Dedifferentiated amniotic fluid mesenchymal stem cell (primary cell): ENCODE data around the gene GPRC5B.
A peak's percentile ranks its signal among the peaks of the same experiment; 100 is the strongest.

Source experiments
- DNase-seq: peaks from one replicate; pipeline ENCODE4 v3.0.0-alpha.2; 2016; ENCODE audit errors: extremely low spot score

GPRC5B gene

DNA sequence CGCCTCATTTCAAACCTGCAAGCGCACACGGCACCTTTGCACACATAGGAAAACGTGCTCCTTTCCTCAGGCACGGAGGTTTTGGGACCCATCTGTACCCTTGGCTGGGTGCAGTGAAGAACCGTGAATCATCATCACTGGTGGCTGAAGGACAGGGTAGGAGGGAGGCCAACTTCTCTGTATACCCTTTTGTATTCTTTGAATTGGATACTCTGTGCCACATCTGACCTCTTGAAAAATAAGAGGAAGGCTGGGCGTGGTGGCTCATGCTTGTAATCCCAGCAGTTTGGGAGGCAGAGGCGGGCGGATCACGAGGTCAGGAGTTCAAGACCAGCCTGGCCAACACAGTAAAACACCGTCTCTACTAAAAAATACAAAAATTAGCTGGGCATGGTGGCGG, 11.7 kb downstream of the GPRC5B start:
- no peak for DNase-seq

DNA sequence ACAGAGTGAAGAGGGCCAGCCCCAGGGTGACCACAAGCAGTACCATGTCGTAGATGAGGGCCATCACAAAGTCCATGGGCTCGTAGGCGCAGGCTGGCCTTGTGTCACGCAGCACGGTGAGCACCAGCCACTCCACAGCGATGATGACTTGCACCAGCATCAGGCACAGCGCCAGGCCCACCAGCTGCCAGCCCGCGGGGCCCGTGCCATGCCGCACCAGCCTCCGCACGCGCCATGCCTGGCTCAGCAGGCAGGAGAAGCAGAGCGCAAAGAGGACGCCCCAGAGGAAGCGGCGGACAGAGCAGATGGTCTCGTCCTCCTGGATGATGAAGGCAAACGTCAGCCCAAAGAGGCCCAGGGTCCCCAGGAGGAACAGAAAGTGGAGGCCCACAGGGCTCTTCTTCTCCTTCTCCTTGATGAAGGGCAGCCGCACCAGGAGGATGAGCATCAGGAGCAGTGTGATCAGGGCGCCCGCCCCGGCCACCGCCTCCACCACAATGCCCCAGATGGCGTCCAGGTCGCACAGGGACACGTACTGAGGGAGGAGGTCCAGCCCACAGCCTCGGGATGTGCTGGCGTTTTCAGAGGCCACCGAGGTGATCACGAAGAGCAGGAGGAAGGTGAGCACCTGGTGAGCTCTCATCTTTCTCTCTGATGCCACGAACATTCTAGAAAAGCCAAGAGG, 12.3 kb downstream of the GPRC5B start:
- DNase-seq = no peak

DNA sequence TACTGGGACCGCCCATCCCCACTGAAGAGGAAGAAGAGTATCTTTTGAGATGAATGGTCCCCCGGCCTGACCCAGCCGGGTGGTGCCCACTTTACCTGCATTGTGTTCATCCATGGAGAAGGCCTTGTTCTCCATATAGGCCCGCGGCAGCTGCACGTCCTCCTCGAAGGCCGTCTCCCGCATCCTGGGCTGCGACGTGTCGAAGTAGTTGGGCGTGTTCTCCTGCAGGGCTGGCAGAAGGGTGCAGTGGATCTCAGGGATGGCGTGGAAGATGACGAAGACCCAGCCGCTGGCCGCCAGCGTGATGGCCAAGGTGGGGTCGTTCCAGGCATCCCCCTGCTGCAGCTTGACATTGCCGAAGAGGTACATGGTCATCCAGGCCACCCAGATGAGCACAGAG, 12.9 kb downstream of the GPRC5B start:
- DNase-seq = no peak

DNA sequence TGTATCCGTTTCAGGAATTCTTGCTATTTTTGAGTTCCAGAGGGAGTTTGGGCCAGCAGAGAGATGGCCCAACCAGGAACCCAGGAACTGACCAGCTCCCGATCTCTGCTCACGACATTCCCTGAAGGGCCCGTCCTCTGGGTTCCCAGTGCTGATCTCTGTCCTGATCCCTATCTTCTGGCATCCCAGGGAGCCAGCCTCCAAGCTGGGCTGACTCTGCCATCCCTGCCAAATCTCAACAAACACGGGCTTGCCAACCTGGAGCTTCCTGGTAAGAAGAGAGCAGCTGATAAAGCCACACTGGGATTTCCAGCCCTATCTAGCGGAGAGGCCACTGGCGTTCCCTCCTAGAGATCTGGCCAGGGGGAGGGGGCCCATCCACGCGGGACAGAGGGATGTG, 16.2 kb downstream of the GPRC5B start:
- DNase-seq = no peak

DNA sequence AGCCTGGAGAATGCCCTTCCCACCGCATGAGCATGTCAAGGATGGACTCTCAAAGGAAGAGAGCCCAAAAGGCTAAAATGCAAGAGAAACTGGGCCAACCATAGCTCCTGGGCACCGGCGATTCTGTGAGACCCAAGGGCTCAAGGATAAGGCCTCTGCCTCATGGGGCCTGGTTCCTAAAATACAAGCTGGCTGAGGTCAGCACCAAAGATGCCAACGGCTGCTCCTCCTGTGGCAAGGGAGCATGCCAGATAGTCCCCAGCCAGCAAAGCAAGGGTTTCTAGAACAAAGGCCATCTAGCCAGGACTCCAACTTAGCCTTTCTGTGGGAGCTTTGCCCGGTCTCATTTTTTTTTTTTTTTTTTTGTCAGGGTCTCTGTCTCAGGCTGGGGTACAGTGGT, 20.1 kb downstream of the GPRC5B start:
- no peak for DNase-seq

DNA sequence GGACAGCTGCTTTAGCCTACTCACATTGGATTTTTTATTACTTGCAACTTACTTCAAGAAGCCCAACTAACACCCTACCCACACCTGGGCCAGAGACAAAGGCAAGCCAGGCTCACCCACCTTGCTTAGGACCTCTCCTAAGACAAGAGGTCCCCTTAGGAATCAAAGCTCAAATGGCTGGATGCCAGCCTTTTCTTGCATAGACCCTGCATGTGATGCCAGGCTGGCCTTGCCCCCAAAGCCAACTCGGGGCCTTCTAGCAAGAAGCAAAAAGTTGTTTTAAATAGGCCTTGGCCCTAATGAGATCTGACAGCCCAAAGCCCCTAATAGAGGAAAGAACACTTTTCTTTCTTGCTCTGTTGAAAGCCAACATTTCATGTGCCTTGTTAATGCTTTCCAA, 20.7 kb downstream of the GPRC5B start:
- no peak for DNase-seq

DNA sequence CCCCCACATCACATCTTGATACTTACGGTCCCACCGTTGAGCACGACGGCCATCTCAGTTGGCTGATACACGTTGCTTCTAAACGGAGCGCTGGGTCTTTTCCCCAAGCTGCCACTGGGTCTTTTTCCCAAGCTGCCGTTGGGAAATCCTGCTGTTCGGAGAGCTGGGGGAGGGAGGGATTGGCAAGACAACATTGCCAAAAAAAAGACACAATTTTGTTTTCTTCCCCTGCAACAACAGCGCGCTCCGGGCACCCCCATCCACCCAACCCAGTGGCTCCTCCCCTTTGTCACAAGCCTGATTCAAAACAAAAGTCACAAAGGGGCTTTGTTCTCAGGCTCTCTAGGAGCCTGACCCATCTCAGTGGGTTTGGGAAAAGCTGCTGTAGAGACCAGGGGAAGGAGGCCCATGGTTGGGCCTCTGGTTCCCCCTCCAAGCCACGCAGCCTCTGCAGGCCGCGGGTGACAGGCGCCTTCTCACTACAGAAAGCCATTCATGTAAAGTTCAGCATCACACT, 22.8 kb downstream of the GPRC5B start:
- no peak for DNase-seq

DNA sequence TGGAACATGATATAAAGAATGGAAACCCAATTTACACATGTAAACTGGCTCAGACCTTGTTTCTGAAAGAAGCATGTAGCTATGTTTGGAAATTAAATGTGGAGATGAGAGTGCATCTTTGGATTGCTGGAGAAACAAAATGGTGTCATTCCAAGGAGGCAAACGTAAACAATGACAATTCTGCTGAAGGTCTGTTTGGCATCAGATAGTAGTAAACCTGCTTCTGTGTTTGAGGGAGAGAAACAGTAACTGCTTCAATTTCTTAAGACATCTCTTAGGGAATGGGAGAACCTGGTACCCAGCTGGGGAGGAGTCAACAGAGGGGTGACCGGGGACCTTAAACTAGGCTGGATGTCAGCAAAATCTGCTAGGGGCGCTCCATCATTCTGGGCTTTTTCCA, 23.5 kb downstream of the GPRC5B start:
- DNase-seq = no peak

DNA sequence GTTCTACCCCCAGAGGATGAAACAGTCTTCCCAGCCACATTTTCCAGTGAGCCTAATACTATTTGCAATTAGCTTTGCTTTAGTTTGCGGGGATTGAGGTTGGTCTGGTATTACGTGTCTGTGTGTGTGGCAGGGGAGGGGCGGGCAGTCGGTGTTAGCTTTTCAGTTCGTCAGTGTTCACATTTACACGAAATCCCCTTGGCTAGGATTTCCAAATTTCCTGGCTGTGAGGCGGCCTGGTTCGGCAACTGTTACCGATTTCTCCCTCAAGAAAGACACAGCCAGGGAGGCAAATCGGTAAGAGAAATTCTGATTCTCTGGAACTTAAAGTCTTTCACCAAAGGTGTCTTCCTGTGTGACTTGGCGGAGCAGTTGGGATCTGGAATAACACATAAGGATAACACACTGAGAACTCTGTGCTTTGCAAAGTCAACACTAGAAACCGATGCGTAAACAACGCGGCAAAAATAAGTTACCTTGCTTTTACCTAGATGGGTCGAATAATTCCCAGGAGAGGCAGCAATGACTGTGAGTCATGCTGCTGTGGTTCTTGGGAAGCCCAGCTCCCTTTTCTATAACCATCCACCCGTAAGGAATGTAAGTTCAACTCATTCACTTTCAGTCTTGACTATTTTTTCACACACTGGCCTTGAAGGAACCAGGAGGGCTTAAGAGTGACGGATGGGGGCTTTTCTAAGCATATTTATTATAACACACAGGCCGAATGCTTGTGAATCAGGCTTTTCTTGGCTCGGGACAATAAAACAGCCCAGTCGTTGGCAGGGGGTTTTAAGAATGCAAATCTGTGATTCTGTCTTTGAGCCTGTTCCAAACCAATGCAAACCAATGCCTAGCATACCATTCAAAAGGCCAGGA, 24.2 kb downstream of the GPRC5B start:
- DNase-seq = peak; percentile 47

DNA sequence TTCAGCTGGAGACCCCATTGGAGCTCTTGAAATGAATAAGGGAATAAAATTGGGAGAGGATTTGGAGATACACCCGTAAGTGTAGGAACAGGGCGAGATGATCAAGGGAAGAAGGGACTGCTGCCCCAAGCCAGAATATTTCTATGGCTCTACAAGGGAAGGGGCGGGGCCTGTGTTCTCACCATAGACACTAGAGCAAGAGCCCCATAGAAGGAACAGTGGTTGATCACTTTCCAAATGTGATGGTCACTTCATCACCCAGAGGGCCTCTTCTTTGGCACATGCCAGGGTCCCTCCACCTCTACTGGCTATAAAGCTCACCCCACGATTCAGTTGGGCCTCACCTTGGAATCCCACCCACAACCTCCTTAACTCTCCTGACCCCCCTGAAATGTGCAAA, 25.0 kb downstream of the GPRC5B start:
- no peak for DNase-seq

DNA sequence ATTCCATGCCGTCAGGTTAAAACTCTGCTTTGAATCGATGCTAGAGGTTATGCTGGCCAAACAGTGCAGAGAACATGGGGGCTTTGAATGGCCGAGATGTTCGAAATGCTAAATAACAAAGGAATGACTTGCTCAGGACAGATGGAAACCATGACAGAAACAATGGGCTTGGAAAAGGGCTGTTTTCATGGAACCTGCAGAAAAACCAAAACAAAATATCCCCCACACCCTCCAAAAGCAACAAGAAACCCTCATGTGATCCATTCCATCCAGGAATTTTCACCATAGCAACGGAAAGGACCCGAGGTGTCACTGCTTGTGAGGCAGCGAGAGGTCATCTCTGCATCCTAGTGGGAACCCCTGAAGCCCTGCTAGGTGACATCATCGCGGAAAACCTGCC, 25.5 kb downstream of the GPRC5B start:
- no peak for DNase-seq

DNA sequence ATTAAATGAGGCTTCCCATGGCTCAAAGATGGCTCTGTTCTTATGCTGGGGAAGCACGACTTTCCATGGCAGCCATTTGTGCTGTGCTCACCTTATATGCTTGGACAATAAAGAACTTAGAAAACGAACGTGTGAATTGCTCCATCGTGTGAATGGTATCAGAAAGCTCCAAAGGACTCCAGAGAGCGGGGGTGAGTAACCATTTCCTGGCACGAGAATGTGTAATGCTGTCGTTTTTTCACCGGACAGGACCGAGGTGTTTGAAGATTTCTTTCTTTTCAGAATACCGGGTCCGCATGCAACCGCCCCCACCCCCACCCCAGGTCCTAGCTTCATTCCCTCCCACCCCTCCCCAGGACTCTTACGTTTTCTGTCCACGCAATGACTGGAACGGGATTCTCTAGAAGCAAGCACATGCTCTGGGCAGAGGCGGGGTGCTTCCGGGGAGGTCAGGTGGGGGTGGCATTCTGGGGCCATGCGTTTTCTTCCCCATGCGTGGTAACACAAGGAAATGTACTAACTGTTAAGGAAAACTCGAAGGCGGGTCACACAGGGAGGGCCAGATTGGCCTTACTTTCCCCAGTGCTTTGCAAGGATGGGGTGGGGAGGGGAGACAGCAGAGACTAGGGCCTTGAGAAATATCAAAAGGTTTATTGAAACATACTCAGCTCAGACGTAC, 26.2 kb downstream of the GPRC5B start:
- DNase-seq = no peak

DNA sequence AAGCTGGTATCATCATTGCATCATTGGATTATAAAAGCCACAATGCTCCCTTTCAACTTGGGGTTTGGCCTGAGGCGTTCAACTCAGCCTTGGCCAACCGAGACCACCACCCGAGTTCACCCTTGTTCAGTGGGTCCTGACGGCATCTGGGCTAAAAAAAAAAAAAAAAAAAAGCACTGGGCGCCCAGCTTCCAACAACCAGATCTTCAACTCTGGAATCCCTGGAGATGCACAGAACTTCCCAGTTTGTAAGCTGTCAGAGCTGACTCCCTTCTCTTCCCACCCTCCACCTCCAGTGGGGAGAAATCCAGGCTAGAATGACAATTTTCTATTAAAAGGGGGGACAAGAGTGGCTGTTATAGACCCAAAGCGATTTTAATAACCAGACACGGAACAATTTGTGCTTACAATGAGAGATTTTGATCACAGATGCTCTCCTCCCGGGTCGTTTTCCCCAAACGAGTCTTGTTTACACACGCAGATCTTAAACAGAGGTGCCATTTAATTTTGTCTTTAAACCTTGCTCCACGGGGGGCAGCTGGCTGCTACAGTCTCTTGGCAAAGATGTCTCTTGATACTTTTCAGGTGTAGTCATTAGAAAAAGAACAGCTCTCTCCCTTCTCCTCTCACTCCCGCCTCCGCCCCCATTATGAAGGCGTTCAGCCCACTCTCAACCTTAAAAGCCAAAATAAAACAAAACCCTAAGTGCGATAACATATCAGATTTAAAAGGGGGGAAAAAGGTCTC, 26.9 kb downstream of the GPRC5B start:
- no peak for DNase-seq

DNA sequence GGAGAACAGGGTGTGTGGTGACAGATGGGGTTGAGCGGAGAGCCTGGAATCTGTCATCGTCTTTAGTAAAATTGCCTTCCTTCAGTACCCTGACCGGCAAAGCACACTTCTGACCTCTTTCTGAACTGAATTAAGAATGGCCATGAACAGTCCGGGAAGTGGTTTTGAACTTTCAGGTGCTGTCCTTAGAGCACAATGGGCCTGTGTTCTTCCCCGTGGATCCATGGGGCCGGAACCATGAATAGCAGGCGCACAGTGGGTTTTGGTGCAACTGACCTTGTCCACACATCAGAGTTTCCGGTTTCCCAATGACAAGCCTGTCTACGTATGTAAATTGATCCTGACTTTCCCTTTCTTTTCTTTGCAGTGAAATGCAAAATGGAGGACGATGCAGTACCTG, 28.5 kb downstream of the GPRC5B start:
- no peak for DNase-seq

DNA sequence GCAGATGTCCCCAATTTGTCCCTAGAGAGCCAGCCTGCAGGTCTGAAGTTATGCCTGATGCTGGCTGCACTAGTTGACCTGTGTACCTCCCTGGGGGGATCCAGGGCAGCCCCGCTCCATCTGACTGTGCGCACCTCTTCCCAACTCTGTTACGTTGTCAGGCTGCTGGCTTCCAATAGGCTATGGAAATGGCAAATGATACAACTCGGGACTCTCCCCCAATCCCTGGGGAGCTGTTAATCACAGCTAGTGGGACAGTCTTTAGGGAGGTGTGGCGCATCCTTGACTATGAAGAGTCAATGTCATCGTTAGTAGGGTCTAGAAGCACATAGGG, 30.1 kb downstream of the GPRC5B start:
- no peak for DNase-seq

DNA sequence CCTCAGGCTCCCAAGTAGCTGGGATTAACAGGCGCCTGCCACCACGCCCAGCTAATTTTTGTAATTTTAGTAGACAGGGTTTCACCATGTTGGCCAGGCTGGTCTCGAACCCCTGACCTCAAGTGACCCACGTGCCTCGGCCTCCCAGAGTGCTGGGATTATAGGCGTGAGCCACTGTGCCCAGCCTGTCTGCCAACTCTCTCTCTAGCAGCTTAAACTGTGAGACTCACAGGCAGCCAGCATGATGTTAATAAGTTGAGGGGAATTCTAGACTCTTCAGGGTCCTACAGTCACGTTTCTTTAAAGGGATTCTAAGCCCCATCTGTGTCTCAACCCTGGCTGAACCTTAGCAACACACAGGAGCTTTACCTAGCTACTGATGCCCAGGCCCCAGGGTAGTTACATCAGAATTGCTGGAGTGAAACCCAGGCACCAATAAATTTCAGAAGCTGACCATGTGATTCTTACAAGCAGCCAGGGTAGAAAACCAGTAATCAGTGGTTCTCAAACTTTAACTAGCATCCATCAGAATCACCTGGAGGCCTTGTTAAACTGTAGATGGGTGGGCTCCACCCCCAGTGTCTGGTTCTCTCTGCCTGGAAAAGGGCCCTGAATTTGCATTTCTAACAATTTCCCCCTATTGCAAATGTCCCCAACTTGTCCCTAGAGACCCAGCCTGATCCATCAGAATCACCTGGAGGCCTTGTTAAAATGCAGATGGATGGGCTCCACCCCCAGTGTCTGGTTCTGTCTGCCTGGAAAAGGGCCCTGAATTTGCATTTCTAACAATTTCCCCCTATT, 30.7 kb downstream of the GPRC5B start:
- DNase-seq = no peak

DNA sequence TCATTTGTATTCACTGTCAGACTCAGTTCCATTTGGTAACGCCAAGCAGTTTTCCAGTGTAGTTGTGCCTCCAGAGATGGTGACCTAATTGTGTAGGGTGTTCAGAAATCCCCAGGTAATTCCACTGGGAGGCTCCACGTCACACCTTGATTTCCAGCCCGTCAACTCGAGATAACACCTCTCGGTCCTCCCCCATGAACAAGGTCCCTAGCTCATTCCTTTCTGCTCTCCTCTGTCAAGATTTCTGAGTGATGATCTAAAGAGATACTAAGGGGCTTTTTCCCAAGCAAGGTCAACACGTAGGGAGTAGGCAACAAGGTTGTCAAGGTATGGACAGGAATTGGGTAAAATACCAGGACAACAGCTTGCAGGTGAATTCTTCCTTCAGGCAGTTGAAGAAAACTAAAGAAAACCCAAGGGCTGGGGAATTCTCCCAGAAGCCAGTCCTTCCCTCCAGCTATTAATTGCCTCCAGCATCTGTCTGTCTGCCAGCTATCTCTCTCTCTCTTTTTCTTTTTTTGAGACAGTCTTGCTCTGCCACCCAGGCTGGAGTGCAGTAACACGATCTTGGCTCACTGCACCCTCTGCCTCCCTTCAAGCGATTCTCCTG, 31.4 kb downstream of the GPRC5B start:
- DNase-seq = no peak

DNA sequence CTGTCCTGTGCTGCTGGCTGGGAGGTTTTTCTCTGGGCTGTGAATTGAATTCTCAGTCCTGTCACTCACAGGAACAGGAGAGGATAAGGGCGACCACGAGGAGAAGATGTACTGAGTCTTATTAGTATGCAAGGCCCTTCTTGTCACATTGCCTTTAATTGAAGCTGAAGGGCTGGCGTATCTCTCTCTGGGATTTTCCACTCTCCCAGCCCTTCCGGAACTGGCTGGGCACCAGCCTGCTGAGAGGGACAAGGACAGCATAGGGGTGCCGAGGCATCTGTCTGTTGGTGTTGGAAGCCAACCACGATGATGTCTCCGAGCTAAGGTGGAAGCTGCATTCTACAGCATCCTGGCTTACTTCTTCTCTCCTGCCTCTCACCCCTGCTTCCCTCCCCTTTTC, 33.2 kb downstream of the GPRC5B start:
- no peak for DNase-seq

DNA sequence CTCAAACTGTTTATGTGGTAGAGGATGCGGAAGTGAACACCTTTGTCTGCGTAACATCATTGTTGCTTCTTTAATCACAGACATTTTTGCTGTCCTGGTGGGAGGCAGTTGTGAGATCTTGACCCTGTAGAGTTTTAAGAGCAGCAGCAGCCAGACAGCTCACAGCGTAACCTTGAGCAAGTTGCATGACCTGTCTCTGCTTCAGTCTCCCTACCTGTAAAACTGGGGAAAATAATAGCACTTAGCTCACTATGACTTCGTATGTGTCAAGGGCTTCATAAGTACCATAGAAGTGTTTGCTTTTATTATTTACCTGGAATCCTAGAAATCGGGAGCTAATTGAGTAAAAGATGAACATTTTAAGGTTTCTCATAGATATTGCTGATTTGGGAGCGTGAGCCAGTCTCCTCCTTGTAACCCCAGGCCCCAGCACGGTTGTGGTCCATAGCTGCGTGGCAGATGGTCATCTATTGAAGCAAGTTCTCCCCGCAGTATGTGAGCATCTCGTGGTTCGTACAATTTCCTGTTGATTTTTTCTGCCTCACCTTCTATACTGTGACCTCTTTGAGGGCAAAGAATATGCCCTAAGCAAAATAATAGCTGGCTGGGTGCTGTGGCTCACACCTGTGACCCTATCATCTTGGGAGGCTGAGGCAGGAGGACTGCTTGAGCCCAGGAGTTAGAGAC, 34.4 kb downstream of the GPRC5B start:
- DNase-seq = no peak

DNA sequence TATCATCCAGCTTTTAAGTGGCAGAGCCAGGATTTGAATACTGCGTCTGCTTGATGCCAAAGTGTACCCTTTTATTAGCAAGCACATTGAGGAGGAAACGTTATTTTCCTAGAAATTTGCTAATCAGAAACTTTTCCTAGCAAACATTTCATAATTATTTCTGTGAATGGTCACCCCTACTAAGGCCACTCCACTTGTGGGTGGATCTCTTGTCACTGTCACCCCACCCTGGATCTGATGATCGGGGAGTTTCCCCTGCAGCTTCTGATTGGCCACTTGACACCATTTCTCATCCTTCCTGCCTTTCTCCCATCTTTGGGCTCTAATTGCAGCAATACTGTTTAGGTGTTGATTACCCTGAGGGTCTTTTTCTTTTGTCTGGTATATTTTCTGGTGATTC, 35.9 kb downstream of the GPRC5B start:
- no peak for DNase-seq
